Measurements from ENCODE around the gene MOV10L1. TPM values are rescaled to one million over a fixed set of nuclear protein-coding genes. Genes with fewer than 3 reads are reported as not detected.

Gene MOV10L1
- total and polyA plus RNA-seq, 9 of the 15 experiments (the other 6 are each of a cell fraction or from before 2014, with no cell fraction given) = 0.06 to 0.43 (median 0.15) TPM

GRCh38 chr22:50062509-50063135 is 27.2 kb upstream of the MOV10L1 start:
- DNase-seq (ENCODE audit: extremely low read depth in 1 of 4, low spot score in 3 of 4) (no peak), ATAC-seq (no peak), FAIRE-seq (no peak)
- Histone ChIP-seq H3K4me1 (replicated peaks in 1 of 2; ENCODE audit: control insufficient read depth in 2 of 2, insufficient read depth in 2 of 2, low read length in 2 of 2) (peaks cover 0 to 39% of the 10 kb centered on the region in 2 experiments; a peak in 4 of 5 replicates), H3K27ac (ENCODE audit: extremely low read depth, low read depth, low read length) (no peak overlapping the region), H3K27me3 (ENCODE audit: control insufficient read depth in 2 of 2, insufficient read depth in 2 of 2, low read length in 2 of 2) (peaks cover 7 to 9% of the 10 kb centered on the region in 2 experiments; a peak in 4 of 5 replicates), H4K20me1 (replicated peaks; ENCODE audit: control insufficient read depth, insufficient read depth, low read length) (no peaks in the 10 kb centered on the region), H3K4me3 (no peak overlapping the region), H2AFZ (ENCODE audit: low read depth, low read length) (no peak overlapping the region), H3K9me1 (ENCODE audit: control insufficient read depth, insufficient read depth, low read length) (no peaks in the 10 kb centered on the region), H3K36me3 (ENCODE audit: control insufficient read depth, insufficient read depth, low read length) (no peaks in the 10 kb centered on the region), H3K4me2 (ENCODE audit: insufficient read depth, low read length) (no peak overlapping the region), H3K79me2 (ENCODE audit: control insufficient read depth, insufficient read depth, low read length) (no peaks in the 10 kb centered on the region), H3K9ac (ENCODE audit: insufficient read depth in 1 of 2, low read depth in 2 of 2, low read length in 2 of 2) (no peak overlapping the region; a peak in 1 of 4 replicates), H3K9me3 (replicated peaks; ENCODE audit: control insufficient read depth, insufficient read depth, low read depth, low read length) (no peaks in the 10 kb centered on the region)
- intact Hi-C loops (cut with micrococcal nuclease) = no loop called here
- no TSS peak for BruUV-seq (replicated peaks)
- POLR2A ChIA-PET = no interaction called here
- in situ Hi-C loops (cut with MboI) = no loop called here
- CTCF ChIA-PET (ENCODE audit: low intra/inter-chr PET ratio) = no interaction called here
- 49% methylated on average over 9 of the region's 19 CpGs for WGBS (ENCODE audit: insufficient coverage, low coverage, missing lambda C conversion rate)
- no peak for TF ChIP-seq RREB1 (CRISPR knock-in tag; IDR thresholded peaks at IDR 0.05)
- TF ChIP-seq NR3C1 (CRISPR knock-in tag; IDR thresholded peaks at IDR 0.05) = no peak
- TF ChIP-seq ARID3A (IDR thresholded peaks at IDR 0.05; ENCODE audit: borderline replicate concordance, low read depth, low read length) = no peak
- no peak for TF ChIP-seq NR1H2 (CRISPR knock-in tag; IDR thresholded peaks at IDR 0.05)
- TF ChIP-seq E2F4 (CRISPR knock-in tag; IDR thresholded peaks at IDR 0.05; ENCODE audit: low read depth) = no peak
- no peak for TF ChIP-seq TAL1 (IDR thresholded peaks at IDR 0.05)
- no peak for TF ChIP-seq GTF2A2 (tag; IDR thresholded peaks at IDR 0.05)
- TF ChIP-seq E2F8 (IDR thresholded peaks at IDR 0.05; ENCODE audit: low read depth, partially characterized antibody) = no peak
- no peak for TF ChIP-seq ZNF408 (CRISPR knock-in tag; IDR thresholded peaks at IDR 0.05; ENCODE audit: low read depth)
- no peak for TF ChIP-seq IFI16 (CRISPR knock-in tag; IDR thresholded peaks at IDR 0.05)
- TF ChIP-seq SAFB (IDR thresholded peaks at IDR 0.05; ENCODE audit: borderline replicate concordance, low read depth, low read length) = no peak

All from K562 (cell line).